Mesodermal cell (in vitro differentiated cells): ENCODE results near the gene FAM171A2.

ENCODE experiments used
- H3K27ac ChIP-seq: 2 replicates; pipeline ENCODE4 v1.7.0; 2013; ENCODE audit warnings: mild to moderate bottlenecking, low read depth, low read length, moderate library complexity; ENCODE audit not compliant: severe bottlenecking
- H3K36me3 ChIP-seq: 2 replicates; pipeline ENCODE4 v1.7.1; 2013; ENCODE audit warnings: mild to moderate bottlenecking, low read length, moderate library complexity; ENCODE audit not compliant: control insufficient read depth, insufficient read depth
- H3K4me1 ChIP-seq: one replicate; pipeline ENCODE4 v1.7.1; 2013; ENCODE audit warnings: mild to moderate bottlenecking, low read length; ENCODE audit not compliant: insufficient read depth, control insufficient read depth, poor library complexity, severe bottlenecking
- H3K4me3 ChIP-seq: 2 replicates; pipeline ENCODE4 v1.7.0; 2013; ENCODE audit warnings: low read length, control low read depth, mild to moderate bottlenecking; ENCODE audit not compliant: insufficient read depth, poor library complexity, severe bottlenecking; ENCODE audit errors: extremely low read depth
- H3K9me3 ChIP-seq: 2 replicates; pipeline ENCODE4 v1.7.1; 2013; ENCODE audit warnings: mild to moderate bottlenecking, low read length, moderate library complexity; ENCODE audit not compliant: control insufficient read depth
- WGBS, 2 experiments: methylation state at CpG; one replicate each; pipeline ENCODE4 v1.1.5; 2013; ENCODE audit warnings: missing lambda C conversion rate in 2 of 2; ENCODE audit not compliant: insufficient coverage in 2 of 2; 5-methylcytosine and 5-hydroxymethylcytosine counted together

The FAM171A2 gene

GRCh38 chr17:44383363-44383762, 19.7 kb upstream of the FAM171A2 start:
- Histone ChIP-seq H3K4me3 (no peak overlapping the region), H3K27ac (no peak overlapping the region), H3K36me3 (no peaks in the 10 kb centered on the region), H3K4me1 (no peaks in the 10 kb centered on the region), H3K9me3 (no peaks in the 10 kb centered on the region)
- WGBS, 2 experiments = 95 to 98% methylated on average over 15 of the region's 15 CpGs

GRCh38 chr17:44382917-44383316, 19.3 kb upstream of the FAM171A2 start:
- no peak overlapping the region for H3K27ac ChIP-seq
- H3K4me3 ChIP-seq = no peak overlapping the region
- no peaks in the 10 kb centered on the region for H3K36me3 ChIP-seq
- 91 to 97% methylated on average over 4 to 6 of the region's 6 CpGs for WGBS, 2 experiments
- H3K9me3 ChIP-seq = no peaks in the 10 kb centered on the region
- no peaks in the 10 kb centered on the region for H3K4me1 ChIP-seq

- 86 to 92% methylated on average over 4 of the region's 4 CpGs for WGBS, 2 experiments
- no peaks in the 10 kb centered on the region for H3K36me3 ChIP-seq
- no peaks in the 10 kb centered on the region for H3K9me3 ChIP-seq
- H3K27ac ChIP-seq = no peak overlapping the region
- no peaks in the 10 kb centered on the region for H3K4me1 ChIP-seq
- H3K4me3 ChIP-seq = no peak overlapping the region
Observed at GRCh38 chr17:44381810-44382305, 18.2 kb upstream of the FAM171A2 start.

GRCh38 chr17:44380767-44381166, 17.1 kb upstream of the FAM171A2 start:
- 83 to 94% methylated on average over 9 of the region's 9 CpGs for whole genome bisulfite sequencing, 2 experiments

GRCh38 chr17:44379887-44380286, 16.2 kb upstream of the FAM171A2 start:
- no peaks in the 10 kb centered on the region for H3K4me1 ChIP-seq
- H3K27ac ChIP-seq = no peak overlapping the region
- no peaks in the 10 kb centered on the region for H3K9me3 ChIP-seq
- H3K36me3 ChIP-seq = no peaks in the 10 kb centered on the region
- no peak overlapping the region for H3K4me3 ChIP-seq
- 89 to 94% methylated on average over 7 to 10 of the region's 10 CpGs for WGBS, 2 experiments

More at GRCh38 chr17:44380767-44381166, 17.1 kb upstream of the FAM171A2 start:
- H3K4me1 ChIP-seq = no peaks in the 10 kb centered on the region
- no peaks in the 10 kb centered on the region for H3K9me3 ChIP-seq
- no peak overlapping the region for H3K27ac ChIP-seq
- H3K36me3 ChIP-seq = no peaks in the 10 kb centered on the region
- no peak overlapping the region for H3K4me3 ChIP-seq

- Histone ChIP-seq H3K4me3 (no peak overlapping the region), H3K9me3 (no peaks in the 10 kb centered on the region), H3K27ac (no peak overlapping the region), H3K36me3 (no peaks in the 10 kb centered on the region), H3K4me1 (no peaks in the 10 kb centered on the region)
- WGBS, 2 experiments = 89 to 92% methylated on average over 3 to 14 of the region's 14 CpGs
Observed at GRCh38 chr17:44378171-44378705, 14.6 kb upstream of the FAM171A2 start.

- WGBS, 2 experiments = 94 to 100% methylated on average over 6 to 12 of the region's 12 CpGs
- Histone ChIP-seq H3K4me3 (no peak overlapping the region), H3K9me3 (no peaks in the 10 kb centered on the region)
Observed at GRCh38 chr17:44376779-44377178, 13.1 kb upstream of the FAM171A2 start.

GRCh38 chr17:44376124-44376523, 12.5 kb upstream of the FAM171A2 start:
- no peaks in the 10 kb centered on the region for H3K4me1 ChIP-seq
- H3K36me3 ChIP-seq = no peaks in the 10 kb centered on the region
- H3K9me3 ChIP-seq = no peaks in the 10 kb centered on the region
- H3K27ac ChIP-seq = no peak overlapping the region
- WGBS, 2 experiments = 20 to 40% methylated on average over 1 to 5 of the region's 5 CpGs
- no peak overlapping the region for H3K4me3 ChIP-seq

More at GRCh38 chr17:44376779-44377178, 13.1 kb upstream of the FAM171A2 start:
- Histone ChIP-seq H3K4me1 (no peaks in the 10 kb centered on the region), H3K27ac (no peak overlapping the region), H3K36me3 (no peaks in the 10 kb centered on the region)

GRCh38 chr17:44375196-44376017, 11.8 kb upstream of the FAM171A2 start:
- Histone ChIP-seq H3K4me1 (no peaks in the 10 kb centered on the region), H3K27ac (no peak overlapping the region), H3K9me3 (no peaks in the 10 kb centered on the region), H3K36me3 (no peaks in the 10 kb centered on the region), H3K4me3 (no peak overlapping the region)
- WGBS, 2 experiments = 81 to 85% methylated on average over 15 to 22 of the region's 22 CpGs

GRCh38 chr17:44374306-44375195, 10.9 kb upstream of the FAM171A2 start:
- Histone ChIP-seq H3K27ac (no peak overlapping the region), H3K9me3 (no peaks in the 10 kb centered on the region)
- WGBS, 2 experiments = 56 to 68% methylated on average over 9 to 18 of the region's 31 CpGs

More at GRCh38 chr17:44374306-44375195, 10.9 kb upstream of the FAM171A2 start:
- Histone ChIP-seq H3K4me3 (no peak overlapping the region), H3K36me3 (no peaks in the 10 kb centered on the region), H3K4me1 (no peaks in the 10 kb centered on the region)
